ENCODE measurements around the gene PDCD11.

DNA sequence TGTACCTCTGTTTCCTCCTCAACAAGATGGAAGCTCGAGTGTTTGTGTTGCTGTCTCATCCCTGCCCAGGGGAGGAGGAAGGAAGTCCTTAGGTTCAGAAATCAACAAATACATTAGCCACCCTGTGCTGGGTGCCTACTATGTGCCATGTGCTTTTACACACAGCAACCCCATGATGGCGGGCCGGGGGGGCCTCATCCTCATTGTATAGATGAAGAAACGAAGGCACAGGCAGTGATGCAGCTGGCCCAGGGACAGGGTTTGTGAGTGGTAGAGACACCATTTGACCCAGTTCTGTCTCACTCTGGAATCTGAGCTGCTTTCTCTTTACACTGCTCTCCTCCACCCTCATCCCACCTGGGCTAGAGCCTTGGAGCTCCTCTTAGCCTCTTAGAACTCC, 57.6 kb downstream of the PDCD11 start:
- no peak for TF ChIP-seq GATA2 (IDR thresholded peaks at IDR 0.05; ENCODE audit: low read depth, low read length)
- no peak for TF ChIP-seq GATA3 (IDR thresholded peaks at IDR 0.05; ENCODE audit: low read depth, low read length)

All from SH-SY5Y (cell line).